Nucleus accumbens (tissue), 56 donors: ENCODE results near the gene TP53I3.
"Not testable (repeated sequence)": the region's sequence is repeated elsewhere in the genome, so short reads cannot be mapped to it uniquely, and the experiment has no call there.

ENCODE experiments used
- DNase-seq, 56 donors: peaks; one replicate each; lab custom pipeline; 2025; lab: John Stamatoyannopoulos, UW

TP53I3 gene

DNA sequence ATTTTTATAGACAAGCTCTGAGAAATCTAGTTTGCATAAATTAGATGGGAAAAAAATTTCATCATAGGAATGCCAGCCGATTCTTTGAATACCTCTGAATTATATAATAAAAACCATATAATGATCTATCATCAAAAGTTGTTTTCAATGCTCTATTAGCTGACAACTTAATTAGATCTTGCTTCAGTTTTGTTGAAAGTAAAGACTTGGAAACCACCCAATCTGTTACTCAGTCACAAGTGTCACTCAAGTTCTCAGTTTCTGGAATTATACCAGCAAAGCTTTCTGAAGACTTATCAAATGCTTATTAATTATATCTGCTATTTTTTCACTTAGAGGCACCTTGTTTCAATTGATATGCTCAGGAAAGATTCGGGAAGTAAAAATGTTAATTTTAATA lies 17.4 kb upstream of the TP53I3 start:
- no peak for DNase-seq

DNA sequence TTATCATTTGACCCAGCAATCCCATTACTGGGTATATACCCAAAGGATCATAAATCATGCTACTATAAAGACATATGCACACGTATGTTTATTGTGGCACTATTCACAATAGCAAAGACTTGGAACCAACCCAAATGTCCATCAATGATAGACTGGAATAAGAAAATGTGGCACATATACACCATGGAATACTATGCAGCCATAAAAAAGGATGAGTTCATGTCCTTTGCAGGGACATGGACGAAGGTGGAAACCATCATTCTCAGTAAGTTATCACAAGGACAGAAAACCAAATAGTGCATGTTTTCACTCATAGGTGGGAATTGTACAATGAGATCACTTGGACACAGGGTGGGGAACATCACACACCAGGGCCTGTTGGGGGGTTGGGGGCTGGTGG lies 16.1 kb upstream of the TP53I3 start:
- not testable (repeated sequence) for DNase-seq

DNA sequence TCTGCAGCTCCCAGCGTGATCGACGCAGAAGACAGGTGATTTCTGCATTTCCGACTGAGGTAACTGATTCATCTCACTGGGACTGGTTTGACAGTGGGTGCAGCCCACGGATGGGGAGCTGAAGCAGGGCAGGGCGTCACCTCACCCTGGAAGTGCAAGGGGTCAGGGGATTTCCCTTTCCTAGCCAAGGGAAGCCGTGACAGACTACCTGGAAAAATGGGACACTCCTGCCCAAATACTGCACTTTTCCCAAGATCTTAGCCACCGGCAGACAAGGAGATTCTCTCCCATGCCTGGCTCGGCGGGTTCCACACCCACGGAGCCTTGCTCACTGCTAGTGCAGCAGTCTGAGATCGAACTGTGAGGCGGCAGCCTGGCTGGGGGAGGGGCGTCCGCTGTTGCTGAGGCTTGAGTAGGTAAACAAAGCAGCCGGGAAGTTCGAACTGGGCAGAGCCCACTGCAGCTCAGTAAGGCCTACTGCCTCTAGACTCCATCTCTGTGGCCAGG lies 10.6 kb upstream of the TP53I3 start:
- peak in 9 of 56 donors; percentile 3 to 59 (median 46) for DNase-seq

DNA sequence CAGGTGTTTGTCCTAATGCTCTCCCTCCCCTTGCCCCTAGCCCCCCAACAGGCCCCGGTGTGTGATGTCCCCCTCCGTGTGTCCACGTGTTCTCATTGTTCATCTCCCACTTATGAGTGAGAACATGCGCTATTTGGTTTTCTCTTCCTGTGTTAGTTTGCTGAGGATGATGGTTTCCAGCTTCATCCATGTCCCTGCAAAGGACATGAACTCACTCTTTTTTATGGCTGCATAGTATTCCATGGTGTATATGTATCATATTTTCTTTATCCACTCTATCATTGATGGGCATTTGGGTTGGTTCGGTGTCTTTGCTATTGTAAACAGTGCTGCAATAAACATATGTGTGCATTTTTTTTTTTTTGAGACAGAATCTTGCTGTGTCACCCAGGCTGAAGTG lies 8.6 kb upstream of the TP53I3 start:
- DNase-seq = not testable (repeated sequence)

DNA sequence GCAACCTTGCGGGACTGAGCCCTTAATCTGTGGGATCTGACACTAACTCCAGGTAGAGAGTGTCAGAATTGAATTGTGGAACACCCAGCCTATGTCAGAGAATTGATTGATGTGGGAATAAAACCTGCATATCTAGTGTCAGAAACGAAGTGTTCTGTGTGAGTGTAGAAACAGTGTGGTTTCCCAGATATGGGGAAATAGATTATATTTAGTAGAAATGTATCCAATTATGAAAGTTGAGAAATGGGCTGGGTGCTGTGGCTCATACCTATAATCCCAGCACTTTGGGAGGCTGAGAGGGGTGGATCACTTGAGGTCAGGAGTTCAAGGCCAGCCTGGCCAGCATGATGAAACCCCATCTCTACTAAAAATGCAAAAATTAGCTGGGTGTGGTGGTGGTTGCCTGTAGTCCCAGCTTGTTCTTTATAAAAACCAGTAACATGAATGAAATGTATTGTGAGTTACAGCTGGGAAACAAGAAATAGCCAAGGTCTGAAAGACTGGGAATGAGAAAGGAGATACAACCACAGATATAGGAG lies 4.3 kb upstream of the TP53I3 start:
- no peak for DNase-seq

DNA sequence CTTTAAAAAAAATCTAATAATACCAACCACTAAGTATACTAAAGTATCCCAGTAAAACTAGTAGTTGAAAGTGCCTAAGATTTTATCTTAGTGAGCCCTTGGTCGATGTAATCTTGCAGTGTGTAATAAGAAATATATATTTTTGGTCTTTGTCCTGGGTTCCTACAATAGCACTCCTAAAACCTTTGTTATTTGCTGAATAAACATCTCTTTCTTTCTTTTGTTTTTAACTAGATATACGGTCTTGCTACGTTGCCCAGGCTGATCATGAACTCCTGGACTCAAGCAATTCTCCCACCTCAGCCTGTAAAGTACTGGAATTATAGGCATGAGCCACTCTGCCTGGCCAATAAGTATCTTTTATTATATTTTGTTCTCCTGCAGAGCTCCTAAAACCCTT lies 2.4 kb upstream of the TP53I3 start:
- DNase-seq = no peak

DNA sequence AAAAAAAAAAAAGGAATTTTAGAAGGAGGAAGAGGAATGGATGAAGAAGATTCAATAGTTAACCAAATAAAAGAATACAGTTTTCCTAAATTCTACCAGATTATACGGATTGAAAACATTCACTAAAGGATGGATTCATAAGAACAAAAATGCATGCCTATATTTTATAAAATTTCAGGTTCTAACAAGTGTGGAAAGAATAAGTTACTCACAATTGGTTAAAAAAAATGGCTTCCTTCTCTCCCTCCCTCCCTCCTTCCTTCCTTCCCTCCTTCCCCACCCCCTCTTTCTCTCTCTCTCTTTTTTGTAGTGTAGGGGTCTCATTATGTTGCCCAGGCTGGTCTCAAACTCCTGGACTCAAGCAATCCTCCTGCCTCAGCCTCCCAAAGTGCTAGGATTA lies 1.6 kb upstream of the TP53I3 start:
- DNase-seq = no peak

DNA sequence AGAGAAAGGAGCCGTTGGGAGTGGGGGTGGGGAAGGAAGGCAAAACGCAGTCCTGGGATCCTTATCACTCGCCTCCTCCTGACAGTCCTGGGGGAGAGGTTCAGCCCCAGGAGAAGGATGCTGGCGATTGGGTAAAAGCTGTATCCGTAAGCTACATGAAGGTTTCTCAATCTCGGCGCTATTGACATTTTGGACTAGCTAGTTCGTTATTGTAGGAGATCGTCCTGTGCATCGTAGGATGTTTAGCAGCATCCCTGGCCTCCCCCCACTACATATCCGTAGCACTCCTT lies 511 bp upstream of the TP53I3 start:
- no peak for DNase-seq

DNA sequence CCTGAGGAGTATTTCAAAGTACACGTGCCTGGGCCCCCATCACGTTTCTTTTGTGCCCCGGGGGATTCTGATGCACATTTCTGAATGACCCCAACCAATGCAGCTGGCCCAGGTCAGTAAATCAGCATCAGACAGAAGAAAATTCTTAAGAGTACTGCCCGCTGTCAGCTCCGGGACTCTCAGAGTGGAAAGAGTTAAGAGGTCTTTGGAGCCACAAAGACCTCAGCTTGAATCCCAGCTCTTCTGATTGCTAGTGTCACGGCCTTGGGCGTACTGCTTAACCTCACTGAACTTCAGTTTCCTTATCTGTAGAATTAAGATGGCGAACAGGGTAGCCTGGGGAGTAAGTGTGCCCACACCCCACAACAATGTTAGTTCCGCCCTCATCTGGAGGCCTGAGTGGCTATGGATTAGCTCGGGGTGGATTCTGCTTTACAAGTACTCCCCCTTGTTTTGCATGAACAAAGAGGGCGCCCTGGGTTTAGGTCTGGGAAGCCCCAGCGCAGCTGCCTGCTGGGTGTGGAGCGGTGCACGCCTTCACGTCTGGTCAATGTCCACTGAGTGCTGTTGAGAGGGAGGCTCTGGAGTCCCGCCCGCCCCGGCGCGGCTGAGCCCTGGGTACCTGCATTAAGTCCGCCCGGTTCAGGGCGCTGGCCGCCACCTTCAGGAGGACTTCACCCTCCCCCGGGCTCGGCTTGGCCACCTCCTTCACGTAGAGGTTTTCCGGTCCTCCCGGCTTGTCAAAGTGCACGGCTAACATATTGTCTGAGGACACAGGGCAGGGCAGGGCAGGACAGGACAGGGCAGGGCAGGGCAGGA lies 858 bp downstream of the TP53I3 start:
- DNase-seq = peak in 11 of 56 donors; percentile 25 to 69 (median 57)

DNA sequence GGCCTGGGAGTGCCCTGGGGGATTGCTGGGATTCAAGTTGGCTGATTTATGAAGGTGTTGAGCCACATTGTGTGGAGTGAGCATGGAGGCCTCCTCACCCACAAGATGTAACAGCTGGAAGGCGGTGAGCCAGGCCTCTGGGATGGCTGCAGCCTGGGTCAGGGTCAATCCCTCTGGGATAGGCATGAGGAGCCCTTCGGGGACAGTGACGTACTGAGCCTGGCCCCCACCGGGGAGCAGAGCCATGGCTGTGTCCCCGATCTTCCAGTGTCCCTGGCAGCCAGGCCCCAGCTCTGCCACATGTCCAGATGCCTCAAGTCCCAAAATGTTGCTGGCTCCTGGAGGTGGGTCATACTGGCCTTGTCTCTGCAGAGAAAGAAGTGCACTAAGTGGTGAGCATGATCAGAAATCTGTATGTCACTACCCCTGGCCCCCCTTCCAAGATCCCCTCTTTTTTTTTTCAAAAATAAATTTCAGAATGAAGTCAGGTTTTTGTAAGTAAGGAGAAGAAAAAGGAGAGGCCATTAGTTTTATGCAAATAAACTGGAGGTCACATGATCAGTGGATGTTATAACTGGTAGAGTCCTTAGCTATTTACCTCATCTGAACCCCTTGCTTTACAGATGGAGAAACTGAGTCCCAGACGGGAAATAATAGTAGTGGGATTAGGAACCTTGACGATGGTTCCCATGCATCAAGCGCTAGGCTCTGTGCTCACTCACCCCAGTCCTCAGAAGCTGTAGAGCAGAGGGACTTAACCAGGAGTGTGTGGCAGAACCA lies 1.7 kb downstream of the TP53I3 start:
- DNase-seq = no peak

DNA sequence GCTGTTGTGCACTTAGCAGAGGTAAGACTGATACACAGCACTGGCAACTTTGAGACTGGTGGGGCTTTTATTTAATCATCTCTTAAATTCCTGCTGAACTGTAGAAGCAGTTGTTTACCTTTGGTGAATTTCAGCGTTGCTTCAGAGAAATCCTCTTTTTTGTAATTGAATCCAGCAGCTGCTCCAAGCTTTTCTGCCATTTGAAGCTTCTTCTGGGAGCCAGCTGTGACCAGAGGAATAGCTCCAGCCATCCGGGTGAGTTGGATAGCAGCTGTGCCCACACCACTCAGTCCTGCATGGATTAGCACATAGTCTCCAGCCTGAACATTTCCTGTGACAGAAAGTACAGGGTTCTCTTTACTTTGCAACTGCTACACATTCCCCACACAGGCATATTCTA lies 3.9 kb downstream of the TP53I3 start:
- DNase-seq = no peak

DNA sequence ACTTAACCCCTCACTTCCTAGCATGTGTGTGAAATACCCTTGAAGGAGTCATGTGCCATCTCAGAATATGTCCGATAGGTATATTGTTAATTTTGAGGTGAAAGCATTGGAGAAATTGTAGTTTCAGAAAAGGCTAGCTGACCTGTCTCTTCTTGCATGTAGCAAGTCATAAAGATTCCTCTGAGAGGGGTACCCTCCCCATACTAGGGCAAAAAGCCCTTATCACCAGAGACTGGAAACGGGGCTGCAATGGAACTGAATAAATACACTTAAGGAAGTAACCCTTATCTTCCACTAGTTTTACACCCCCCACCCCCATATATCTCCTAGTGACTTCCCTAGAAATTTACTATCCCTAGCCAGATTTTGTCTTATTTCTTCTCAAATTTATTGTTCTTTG lies 6.8 kb downstream of the TP53I3 start:
- no peak for DNase-seq

DNA sequence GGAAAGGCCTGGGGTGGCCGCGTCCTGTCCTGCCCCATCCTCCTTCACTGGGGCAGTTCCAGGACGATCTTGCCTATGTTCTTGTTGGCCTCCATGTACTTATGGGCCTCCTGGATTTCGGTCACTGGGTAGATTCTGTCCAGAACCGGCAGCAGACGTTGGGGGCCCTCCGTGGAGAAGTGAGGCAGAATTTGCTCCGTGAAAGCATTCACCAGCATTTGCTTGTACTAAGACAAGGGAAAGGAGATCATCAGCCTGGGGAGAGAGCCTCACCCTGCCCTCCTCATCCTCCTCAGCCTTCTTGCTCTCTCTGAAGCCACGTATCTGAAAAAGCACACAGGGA lies 7.1 kb downstream of the TP53I3 start:
- DNase-seq = peak in 9 of 56 donors; percentile 19 to 68 (median 38)

DNA sequence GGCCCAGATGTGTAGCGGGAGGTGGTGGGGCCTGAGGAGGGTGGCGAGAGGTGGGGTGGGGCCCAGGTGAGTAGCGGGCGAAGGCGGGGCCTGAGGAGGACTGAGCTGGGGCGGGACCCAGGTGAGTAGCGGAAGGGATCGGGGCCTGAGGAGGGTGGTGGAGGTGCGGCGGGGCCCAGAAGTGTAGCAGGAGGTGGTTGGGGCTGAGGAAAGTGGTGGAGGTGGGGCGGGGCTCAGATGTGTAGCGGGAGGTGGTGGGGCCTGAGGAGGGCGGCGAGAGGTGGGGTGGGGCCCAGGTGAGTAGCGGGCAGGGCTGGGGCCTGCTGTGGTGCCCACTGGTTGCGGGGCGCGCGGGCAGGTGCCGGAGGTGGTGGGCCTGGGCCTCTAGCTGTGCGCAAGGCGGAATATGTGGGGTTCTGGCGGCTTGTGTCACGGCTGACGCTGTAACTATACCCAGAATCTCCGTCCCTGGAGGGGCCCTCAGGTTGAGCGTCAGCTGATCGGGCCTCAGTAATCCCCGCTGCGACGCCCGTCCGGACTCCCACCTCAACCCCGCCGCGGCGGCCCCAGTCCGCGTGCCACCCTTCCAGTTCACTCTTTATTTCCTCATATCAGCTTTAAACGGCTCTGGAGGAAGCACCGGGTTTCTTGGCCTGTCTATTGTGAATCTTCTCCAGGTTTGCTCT lies 7.6 kb downstream of the TP53I3 start:
- peak in 27 of 56 donors; percentile 1 to 66 (median 41) for DNase-seq

DNA sequence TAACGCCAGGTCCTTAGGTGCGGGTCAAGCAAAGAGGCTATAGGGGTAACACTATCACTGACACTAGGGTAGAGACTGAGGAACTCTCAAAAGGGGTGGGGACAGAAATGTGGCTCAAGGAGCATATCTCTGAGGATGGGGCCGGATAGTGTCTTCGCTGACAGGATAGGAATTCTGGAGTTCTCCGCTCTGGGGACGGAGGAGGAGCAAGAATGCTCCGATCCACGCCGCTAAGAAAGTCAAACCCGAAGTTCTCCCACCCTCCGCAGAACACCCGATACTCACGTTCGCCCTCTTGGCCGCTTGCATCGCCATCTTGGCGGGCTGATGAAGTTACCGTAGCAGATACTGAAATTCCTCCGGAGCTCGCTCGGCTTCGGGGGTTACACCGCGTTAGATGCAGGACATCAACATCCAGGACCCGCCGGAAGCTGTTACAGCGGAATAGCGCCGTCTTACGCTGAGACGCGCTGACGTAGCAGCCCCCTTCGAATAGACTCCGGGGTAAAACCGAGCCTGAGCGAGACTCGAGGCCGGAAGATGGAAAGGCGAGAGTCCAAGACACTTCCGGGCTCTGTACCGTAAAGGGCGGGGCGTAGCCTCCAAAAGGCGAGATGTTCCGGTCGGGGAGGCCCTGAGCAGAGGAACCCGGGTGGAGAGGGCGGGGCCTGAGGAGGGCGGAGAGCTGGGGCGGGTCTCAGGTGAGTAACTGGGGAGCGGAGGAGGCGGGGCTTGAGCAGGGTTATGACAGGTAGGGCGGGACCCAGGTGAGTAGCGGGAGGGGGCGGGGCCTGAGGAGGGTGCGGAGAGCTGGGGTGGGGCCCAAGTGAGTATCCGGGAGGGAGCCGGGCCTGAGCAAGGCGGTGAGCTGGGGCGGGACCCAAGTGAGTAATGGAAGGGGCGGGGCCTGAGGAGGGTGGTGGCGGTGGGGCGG lies 8.5 kb downstream of the TP53I3 start, which contains the start of gene SF3B6:
Gene SF3B6 (minus strand): TSS at position 412 of the 934 bp plus-strand sequence. CDS start 97 bp downstream, at position 315.
- peak; percentile 54 to 98 (median 95) for DNase-seq

DNA sequence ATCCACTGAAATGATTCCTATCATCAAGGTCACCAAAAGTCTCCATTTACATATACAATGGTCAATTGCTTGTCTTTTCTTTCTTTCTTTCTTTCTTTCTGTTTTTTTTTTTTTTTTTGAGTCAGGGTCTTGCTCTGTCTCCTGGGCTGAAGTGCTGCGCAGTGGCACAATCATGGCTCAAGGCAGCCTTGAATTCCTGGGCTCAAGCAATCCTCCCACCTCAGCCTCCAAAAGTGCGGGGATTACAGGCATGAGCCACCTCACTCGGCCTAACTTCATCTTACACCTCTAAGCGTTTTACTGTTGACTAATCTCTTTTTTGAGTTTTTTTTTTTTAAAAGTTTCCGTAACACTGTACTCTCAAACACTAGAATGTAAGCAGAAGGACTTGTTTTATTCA lies 9.4 kb downstream of the TP53I3 start:
- no peak for DNase-seq

DNA sequence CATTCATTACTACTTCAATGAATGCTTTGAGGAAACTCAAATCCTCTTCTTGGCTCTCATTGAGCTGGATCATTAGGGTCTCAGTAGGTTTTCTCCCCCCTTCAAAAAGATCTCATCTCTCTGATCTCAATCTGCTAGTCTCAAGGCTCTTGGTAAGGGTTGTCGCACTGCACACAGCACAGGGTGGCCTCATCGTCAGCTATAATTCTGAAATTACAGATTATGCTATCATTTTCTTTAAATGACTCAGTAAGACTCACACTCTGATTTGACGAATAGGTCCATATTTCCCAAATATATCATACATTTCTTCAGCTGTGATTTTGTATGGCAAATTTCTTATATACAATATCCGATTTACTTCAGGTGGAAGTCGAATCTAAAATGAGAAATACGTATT lies 10.8 kb downstream of the TP53I3 start:
- DNase-seq = no peak

DNA sequence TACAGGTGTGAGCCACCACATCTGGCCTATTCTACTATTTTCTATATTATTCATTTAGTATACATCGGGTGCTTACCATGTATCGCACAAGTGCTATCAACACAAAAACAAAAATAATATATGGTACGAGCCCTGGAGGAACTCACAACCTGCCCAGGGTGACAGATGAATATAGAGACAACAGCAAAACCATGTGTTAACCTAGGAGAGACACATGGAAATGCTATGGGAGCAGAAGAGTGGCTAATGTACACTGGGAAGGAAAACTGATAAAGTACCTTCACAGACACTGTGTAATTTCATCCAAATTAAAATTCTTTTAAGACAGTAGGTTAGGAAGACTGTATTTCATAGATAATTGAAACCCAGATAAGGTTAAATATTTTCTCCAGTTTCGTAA lies 12.4 kb downstream of the TP53I3 start:
- no peak for DNase-seq

DNA sequence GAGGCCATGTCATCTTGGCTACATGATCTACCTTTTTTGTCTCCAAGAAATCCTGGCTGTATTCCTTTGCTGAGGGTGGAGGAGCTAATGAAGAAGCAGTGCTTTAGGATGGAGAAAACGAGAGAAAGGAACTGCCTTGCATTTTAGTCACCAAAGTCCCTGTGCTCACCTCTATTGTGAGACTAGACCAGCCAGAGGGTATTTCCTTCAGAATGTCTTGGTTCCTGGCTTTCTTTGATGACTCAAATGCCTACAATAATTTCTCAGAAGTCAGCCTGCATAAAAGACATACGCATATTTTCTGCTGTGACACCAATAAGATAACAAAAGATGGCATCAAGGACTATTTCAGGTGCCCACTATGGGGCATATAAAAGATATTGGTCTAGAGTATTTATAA lies 19.3 kb downstream of the TP53I3 start:
- DNase-seq = no peak
